ENCODE data around the gene MAP2K2. TPM values are rescaled to one million over a fixed set of nuclear protein-coding genes. Genes with fewer than 3 reads are reported as not detected.

The MAP2K2 gene
- total RNA-seq, 1 experiment from 2014 or later = 185 TPM

- intact Hi-C loops (cut with micrococcal nuclease; ENCODE audit: unreplicated experiment) = no loop called here
- TF ChIP-seq CTCF (conservative IDR thresholded peaks at IDR 0.05; ENCODE audit: low read depth, low read length) (no peak), EZH2 (IDR thresholded peaks at IDR 0.05; ENCODE audit: borderline replicate concordance, low read depth, low read length, poor library complexity, severe bottlenecking) (no peak)
- H3K4me3 ChIP-seq (ENCODE audit: low read depth, low read length, poor library complexity, severe bottlenecking) = no peak overlapping the region
Measured at GRCh38 chr19:4154571-4155312, 30.8 kb upstream of the MAP2K2 start.

GRCh38 chr19:4152241-4152998 lies 28.5 kb upstream of the MAP2K2 start:
- Histone ChIP-seq H3K27ac (ENCODE audit: low read depth, low read length, poor library complexity, severe bottlenecking) (no peak overlapping the region), H3K36me3 (ENCODE audit: insufficient read depth, low read length, poor library complexity, severe bottlenecking) (no peaks in the 10 kb centered on the region), H3K9me3 (ENCODE audit: low read depth, low read length, poor library complexity, severe bottlenecking) (no peaks in the 10 kb centered on the region), H3K4me1 (ENCODE audit: insufficient read depth, low read length, poor library complexity, severe bottlenecking) (no peaks in the 10 kb centered on the region), H3K27me3 (replicated peaks; ENCODE audit: insufficient read depth, low read depth, low read length, poor library complexity) (no peaks in the 10 kb centered on the region), H3K4me3 (ENCODE audit: low read depth, low read length, poor library complexity, severe bottlenecking) (no peak overlapping the region)
- TF ChIP-seq CTCF (conservative IDR thresholded peaks at IDR 0.05; ENCODE audit: low read depth, low read length) (no peak), EZH2 (IDR thresholded peaks at IDR 0.05; ENCODE audit: borderline replicate concordance, low read depth, low read length, poor library complexity, severe bottlenecking) (no peak)
- intact Hi-C loops (cut with micrococcal nuclease; ENCODE audit: unreplicated experiment) = no loop called here
- CTCF ChIA-PET = interaction anchor here (0.6 kb wide), 1 partner anchor 15 kb away, joined by 7 read pairs; no protein-coding TSS in a partner anchor
- BruUV-seq (replicated peaks) = no TSS peak
- POLR2A ChIA-PET (ENCODE audit: low non-redundant PET) = no interaction called here
- DNase-seq (ENCODE audit: low spot score) = no peak

More at GRCh38 chr19:4154571-4155312, 30.8 kb upstream of the MAP2K2 start:
- no TSS peak for BruUV-seq (replicated peaks)
- DNase-seq (ENCODE audit: low spot score) = no peak
- CTCF ChIA-PET = no interaction called here
- no peaks in the 10 kb centered on the region for H3K9me3 ChIP-seq (ENCODE audit: low read depth, low read length, poor library complexity, severe bottlenecking)
- H3K27ac ChIP-seq (ENCODE audit: low read depth, low read length, poor library complexity, severe bottlenecking) = no peak overlapping the region
- no peaks in the 10 kb centered on the region for H3K4me1 ChIP-seq (ENCODE audit: insufficient read depth, low read length, poor library complexity, severe bottlenecking)
- POLR2A ChIA-PET (ENCODE audit: low non-redundant PET) = no interaction called here
- H3K27me3 ChIP-seq (replicated peaks; ENCODE audit: insufficient read depth, low read depth, low read length, poor library complexity) = no peaks in the 10 kb centered on the region
- no peaks in the 10 kb centered on the region for H3K36me3 ChIP-seq (ENCODE audit: insufficient read depth, low read length, poor library complexity, severe bottlenecking)

GRCh38 chr19:4151623-4152022 lies 27.7 kb upstream of the MAP2K2 start:
- no peaks in the 10 kb centered on the region for H3K36me3 ChIP-seq (ENCODE audit: insufficient read depth, low read length, poor library complexity, severe bottlenecking)
- H3K27ac ChIP-seq (ENCODE audit: low read depth, low read length, poor library complexity, severe bottlenecking) = no peak overlapping the region
- no TSS peak for BruUV-seq (replicated peaks)
- no peaks in the 10 kb centered on the region for H3K27me3 ChIP-seq (replicated peaks; ENCODE audit: insufficient read depth, low read depth, low read length, poor library complexity)
- POLR2A ChIA-PET (ENCODE audit: low non-redundant PET) = interaction anchor here (0.6 kb wide), 1 partner anchor 69 kb away, joined by 3 read pairs; no protein-coding TSS in a partner anchor
- CTCF ChIA-PET = interaction anchor here (0.6 kb wide), 1 partner anchor 16 kb away, joined by 7 read pairs; no protein-coding TSS in a partner anchor
- H3K4me3 ChIP-seq (ENCODE audit: low read depth, low read length, poor library complexity, severe bottlenecking) = no peak overlapping the region
- intact Hi-C loops (cut with micrococcal nuclease; ENCODE audit: unreplicated experiment) = no loop called here
- DNase-seq (ENCODE audit: low spot score) = no peak
- no peaks in the 10 kb centered on the region for H3K4me1 ChIP-seq (ENCODE audit: insufficient read depth, low read length, poor library complexity, severe bottlenecking)
- no peaks in the 10 kb centered on the region for H3K9me3 ChIP-seq (ENCODE audit: low read depth, low read length, poor library complexity, severe bottlenecking)
- TF ChIP-seq CTCF (conservative IDR thresholded peaks at IDR 0.05; ENCODE audit: low read depth, low read length) (no peak), EZH2 (IDR thresholded peaks at IDR 0.05; ENCODE audit: borderline replicate concordance, low read depth, low read length, poor library complexity, severe bottlenecking) (no peak)
